K562 (cell line): ENCODE results near the gene DDX54.

Experiments
- MAFG ChIP-seq: fragments of 450-650 bp; conservative IDR thresholded peaks from 2 replicates; pipeline ENCODE4 v1.6.1; 2016; ENCODE audit warnings: missing genetic modification characterization, missing compliant biosample characterization
- MAZ ChIP-seq, 2 experiments: fragments of 450-650 bp in 1 of 2; sonication (generic) in 1 of 2; formaldehyde crosslinking; IDR thresholded peaks in 1 of 2; conservative IDR thresholded peaks in 1 of 2; 2 replicates each; pipeline versions ENCODE4 v1.4.0 to v1.5.0; 2020; ENCODE audit warnings: mild to moderate bottlenecking in 1 of 2, missing genetic modification reagents in 1 of 2
- MTA3 ChIP-seq: fragments of 450-650 bp; formaldehyde crosslinking; IDR thresholded peaks from 2 replicates; pipeline ENCODE4 v1.6.1; 2017; ENCODE audit warnings: mild to moderate bottlenecking, borderline replicate concordance
- PHB ChIP-seq: fragments of 250-450 bp; sonication (Bioruptor Pico); IDR thresholded peaks from 2 replicates; pipeline ENCODE4 v1.5.0; 2021
- PHB2 ChIP-seq: fragments of 450-650 bp; IDR thresholded peaks from 2 replicates; pipeline ENCODE4 v1.6.1; 2017; ENCODE audit warnings: low read depth
- POLR2AphosphoS2 ChIP-seq: IDR thresholded peaks from 2 replicates; pipeline ENCODE4 v1.6.1; 2012; ENCODE audit warnings: low read length, improper control_type of control experiment
- RFX1 ChIP-seq: fragments of 450-650 bp; IDR thresholded peaks from 2 replicates; pipeline ENCODE4 v1.6.1; 2016; ENCODE audit warnings: mild to moderate bottlenecking, moderate library complexity
- SP1 ChIP-seq: sonication (generic); formaldehyde crosslinking; IDR thresholded peaks from 2 replicates; pipeline ENCODE4 v1.8.1; 2022; ENCODE audit warnings: mild to moderate bottlenecking, missing genetic modification reagents
- YY1 ChIP-seq, 3 experiments: IDR thresholded peaks; 2 replicates each; pipeline ENCODE4 v1.6.1; 2011; ENCODE audit warnings: low read length in 2 of 3, mild to moderate bottlenecking in 2 of 3, moderate library complexity in 2 of 3, borderline replicate concordance in 1 of 3, control low read depth in 1 of 3, low read depth in 1 of 3; ENCODE audit not compliant: insufficient read depth in 3 of 3, insufficient replicate concordance in 2 of 3, control insufficient read depth in 1 of 3, insufficient read length in 1 of 3; ENCODE audit errors: extremely low read depth in 1 of 3
- TF ChIP-seq, protein P1 (sequence below): sonication (generic); formaldehyde crosslinking; IDR thresholded peaks from 2 replicates; pipeline ENCODE4 v1.8.1; 2023; ENCODE audit warnings: mild to moderate bottlenecking, missing genetic modification reagents

GRCh38 chr12:113133666-113134065 is 51.6 kb downstream of the DDX54 start:
- TF ChIP-seq YY1 (IDR thresholded peaks at IDR 0.05; ENCODE audit: borderline replicate concordance in 1 of 3, control insufficient read depth in 1 of 3, extremely low read depth in 1 of 3, insufficient read depth in 3 of 3, insufficient read length in 1 of 3, insufficient replicate concordance in 2 of 3, low read depth in 1 of 3, low read length in 2 of 3) (no peak), PHB (CRISPR knock-in tag) (no peak), SP1 (CRISPR knock-in tag) (no peak), MAZ (CRISPR knock-in tag; conservative IDR thresholded peaks at IDR 0.05 in 1 of 2, IDR thresholded peaks at IDR 0.05 in 1 of 2) (no peak), PHB2 (no peak), MAFG (no peak), MTA3 (no peak), RFX1 (no peak), POLR2AphosphoS2 (no peak)
- TF ChIP-seq, protein P1, sequence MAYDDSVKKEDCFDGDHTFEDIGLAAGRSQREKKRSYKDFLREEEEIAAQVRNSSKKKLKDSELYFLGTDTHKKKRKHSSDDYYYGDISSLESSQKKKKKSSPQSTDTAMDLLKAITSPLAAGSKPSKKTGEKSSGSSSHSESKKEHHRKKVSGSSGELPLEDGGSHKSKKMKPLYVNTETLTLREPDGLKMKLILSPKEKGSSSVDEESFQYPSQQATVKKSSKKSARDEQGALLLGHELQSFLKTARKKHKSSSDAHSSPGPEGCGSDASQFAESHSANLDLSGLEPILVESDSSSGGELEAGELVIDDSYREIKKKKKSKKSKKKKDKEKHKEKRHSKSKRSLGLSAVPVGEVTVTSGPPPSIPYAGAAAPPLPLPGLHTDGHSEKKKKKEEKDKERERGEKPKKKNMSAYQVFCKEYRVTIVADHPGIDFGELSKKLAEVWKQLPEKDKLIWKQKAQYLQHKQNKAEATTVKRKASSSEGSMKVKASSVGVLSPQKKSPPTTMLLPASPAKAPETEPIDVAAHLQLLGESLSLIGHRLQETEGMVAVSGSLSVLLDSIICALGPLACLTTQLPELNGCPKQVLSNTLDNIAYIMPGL (CRISPR knock-in tag): no peak
